Measurements from ENCODE around the gene H19. TPM values are rescaled to one million over a fixed set of nuclear protein-coding genes. Genes with fewer than 3 reads are reported as not detected.

H19 gene
- polyA plus RNA-seq, 1 of the 3 experiments (the other 2 are of a cell fraction): 3.7 TPM

DNA sequence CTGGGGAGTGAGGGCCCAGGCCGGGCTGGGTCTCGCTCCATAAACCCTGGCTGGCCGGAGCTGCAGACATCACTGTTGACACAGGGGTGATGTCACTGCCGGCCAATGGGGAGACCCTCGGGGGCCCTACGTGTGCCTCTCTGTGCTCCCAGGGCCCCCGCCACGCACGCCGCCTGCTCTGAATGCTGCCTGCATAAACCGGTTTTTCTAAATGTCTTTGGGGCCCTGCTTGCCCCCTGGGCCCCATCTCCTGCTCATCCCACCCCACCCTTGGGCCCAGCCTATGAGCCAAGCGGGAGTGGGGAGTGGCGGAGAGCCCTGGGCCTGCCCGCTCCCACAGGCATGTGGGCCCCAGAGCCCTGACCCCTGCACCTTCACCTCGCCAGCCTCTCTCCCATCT, 7.7 kb downstream of the H19 start:
- ChIA-PET POLR2A (interaction anchor here (1.5 to 3.5 kb wide), 2 partner anchors 11 to 34 kb away, joined by 4 to 21 read pairs; no protein-coding TSS in a partner anchor), CTCF (interaction anchor here (0.7 to 1.5 kb wide), 3 partner anchors 9 to 108 kb away, joined by 3 to 6 read pairs (median 3); no protein-coding TSS in a partner anchor)
- no peaks in the 10 kb centered on the region for H3K9me3 ChIP-seq
- TF ChIP-seq, protein P1, sequence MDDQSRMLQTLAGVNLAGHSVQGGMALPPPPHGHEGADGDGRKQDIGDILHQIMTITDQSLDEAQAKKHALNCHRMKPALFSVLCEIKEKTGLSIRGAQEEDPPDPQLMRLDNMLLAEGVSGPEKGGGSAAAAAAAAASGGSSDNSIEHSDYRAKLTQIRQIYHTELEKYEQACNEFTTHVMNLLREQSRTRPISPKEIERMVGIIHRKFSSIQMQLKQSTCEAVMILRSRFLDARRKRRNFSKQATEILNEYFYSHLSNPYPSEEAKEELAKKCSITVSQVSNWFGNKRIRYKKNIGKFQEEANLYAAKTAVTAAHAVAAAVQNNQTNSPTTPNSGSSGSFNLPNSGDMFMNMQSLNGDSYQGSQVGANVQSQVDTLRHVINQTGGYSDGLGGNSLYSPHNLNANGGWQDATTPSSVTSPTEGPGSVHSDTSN (IDR thresholded peaks at IDR 0.05): no peak
- TF ChIP-seq ELF1 (IDR thresholded peaks at IDR 0.05) (no peak), RXRA (IDR thresholded peaks at IDR 0.05; ENCODE audit: borderline replicate concordance, low read depth) (no peak)
- TF ChIP-seq, protein P2, sequence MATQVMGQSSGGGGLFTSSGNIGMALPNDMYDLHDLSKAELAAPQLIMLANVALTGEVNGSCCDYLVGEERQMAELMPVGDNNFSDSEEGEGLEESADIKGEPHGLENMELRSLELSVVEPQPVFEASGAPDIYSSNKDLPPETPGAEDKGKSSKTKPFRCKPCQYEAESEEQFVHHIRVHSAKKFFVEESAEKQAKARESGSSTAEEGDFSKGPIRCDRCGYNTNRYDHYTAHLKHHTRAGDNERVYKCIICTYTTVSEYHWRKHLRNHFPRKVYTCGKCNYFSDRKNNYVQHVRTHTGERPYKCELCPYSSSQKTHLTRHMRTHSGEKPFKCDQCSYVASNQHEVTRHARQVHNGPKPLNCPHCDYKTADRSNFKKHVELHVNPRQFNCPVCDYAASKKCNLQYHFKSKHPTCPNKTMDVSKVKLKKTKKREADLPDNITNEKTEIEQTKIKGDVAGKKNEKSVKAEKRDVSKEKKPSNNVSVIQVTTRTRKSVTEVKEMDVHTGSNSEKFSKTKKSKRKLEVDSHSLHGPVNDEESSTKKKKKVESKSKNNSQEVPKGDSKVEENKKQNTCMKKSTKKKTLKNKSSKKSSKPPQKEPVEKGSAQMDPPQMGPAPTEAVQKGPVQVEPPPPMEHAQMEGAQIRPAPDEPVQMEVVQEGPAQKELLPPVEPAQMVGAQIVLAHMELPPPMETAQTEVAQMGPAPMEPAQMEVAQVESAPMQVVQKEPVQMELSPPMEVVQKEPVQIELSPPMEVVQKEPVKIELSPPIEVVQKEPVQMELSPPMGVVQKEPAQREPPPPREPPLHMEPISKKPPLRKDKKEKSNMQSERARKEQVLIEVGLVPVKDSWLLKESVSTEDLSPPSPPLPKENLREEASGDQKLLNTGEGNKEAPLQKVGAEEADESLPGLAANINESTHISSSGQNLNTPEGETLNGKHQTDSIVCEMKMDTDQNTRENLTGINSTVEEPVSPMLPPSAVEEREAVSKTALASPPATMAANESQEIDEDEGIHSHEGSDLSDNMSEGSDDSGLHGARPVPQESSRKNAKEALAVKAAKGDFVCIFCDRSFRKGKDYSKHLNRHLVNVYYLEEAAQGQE (IDR thresholded peaks at IDR 0.05; ENCODE audit: low read depth, low read length): no peak
- TF ChIP-seq, protein P3, sequence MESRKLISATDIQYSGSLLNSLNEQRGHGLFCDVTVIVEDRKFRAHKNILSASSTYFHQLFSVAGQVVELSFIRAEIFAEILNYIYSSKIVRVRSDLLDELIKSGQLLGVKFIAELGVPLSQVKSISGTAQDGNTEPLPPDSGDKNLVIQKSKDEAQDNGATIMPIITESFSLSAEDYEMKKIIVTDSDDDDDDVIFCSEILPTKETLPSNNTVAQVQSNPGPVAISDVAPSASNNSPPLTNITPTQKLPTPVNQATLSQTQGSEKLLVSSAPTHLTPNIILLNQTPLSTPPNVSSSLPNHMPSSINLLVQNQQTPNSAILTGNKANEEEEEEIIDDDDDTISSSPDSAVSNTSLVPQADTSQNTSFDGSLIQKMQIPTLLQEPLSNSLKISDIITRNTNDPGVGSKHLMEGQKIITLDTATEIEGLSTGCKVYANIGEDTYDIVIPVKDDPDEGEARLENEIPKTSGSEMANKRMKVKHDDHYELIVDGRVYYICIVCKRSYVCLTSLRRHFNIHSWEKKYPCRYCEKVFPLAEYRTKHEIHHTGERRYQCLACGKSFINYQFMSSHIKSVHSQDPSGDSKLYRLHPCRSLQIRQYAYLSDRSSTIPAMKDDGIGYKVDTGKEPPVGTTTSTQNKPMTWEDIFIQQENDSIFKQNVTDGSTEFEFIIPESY (IDR thresholded peaks at IDR 0.05; ENCODE audit: borderline replicate concordance, low read depth): no peak
- TF ChIP-seq, protein P4, sequence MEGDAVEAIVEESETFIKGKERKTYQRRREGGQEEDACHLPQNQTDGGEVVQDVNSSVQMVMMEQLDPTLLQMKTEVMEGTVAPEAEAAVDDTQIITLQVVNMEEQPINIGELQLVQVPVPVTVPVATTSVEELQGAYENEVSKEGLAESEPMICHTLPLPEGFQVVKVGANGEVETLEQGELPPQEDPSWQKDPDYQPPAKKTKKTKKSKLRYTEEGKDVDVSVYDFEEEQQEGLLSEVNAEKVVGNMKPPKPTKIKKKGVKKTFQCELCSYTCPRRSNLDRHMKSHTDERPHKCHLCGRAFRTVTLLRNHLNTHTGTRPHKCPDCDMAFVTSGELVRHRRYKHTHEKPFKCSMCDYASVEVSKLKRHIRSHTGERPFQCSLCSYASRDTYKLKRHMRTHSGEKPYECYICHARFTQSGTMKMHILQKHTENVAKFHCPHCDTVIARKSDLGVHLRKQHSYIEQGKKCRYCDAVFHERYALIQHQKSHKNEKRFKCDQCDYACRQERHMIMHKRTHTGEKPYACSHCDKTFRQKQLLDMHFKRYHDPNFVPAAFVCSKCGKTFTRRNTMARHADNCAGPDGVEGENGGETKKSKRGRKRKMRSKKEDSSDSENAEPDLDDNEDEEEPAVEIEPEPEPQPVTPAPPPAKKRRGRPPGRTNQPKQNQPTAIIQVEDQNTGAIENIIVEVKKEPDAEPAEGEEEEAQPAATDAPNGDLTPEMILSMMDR (IDR thresholded peaks at IDR 0.05): no peak
- no peak overlapping the region for H3K9ac ChIP-seq
- no peaks in the 10 kb centered on the region for H3K9me2 ChIP-seq
- no CpG with 5 or more reads among the region's 15 CpGs for WGBS (ENCODE audit: low lambda C conversion rate)
- no peaks in the 10 kb centered on the region for H4K20me1 ChIP-seq (ENCODE audit: insufficient read depth)
- no peaks in the 10 kb centered on the region for H3K36me3 ChIP-seq (replicated peaks in 1 of 2; ENCODE audit: control insufficient read depth in 1 of 2, insufficient read depth in 2 of 2, low read length in 1 of 2)
- DNase-seq: no peak
- H3K27ac ChIP-seq (ENCODE audit: low read depth in 2 of 2, low read length in 1 of 2): no peak overlapping the region
- H3K4me3 ChIP-seq (ENCODE audit: low read depth in 2 of 2, low read length in 1 of 2): no peak overlapping the region
- no peaks in the 10 kb centered on the region for H3F3A ChIP-seq (replicated peaks; ENCODE audit: insufficient read depth)
- no peak overlapping the region for H3K4me2 ChIP-seq
- H3K4me1 ChIP-seq (ENCODE audit: control insufficient read depth in 1 of 2, insufficient read depth in 2 of 2, low read depth in 1 of 2, low read length in 1 of 2): no peaks in the 10 kb centered on the region; a peak in 1 of 4 replicates
- H3K79me2 ChIP-seq (ENCODE audit: insufficient read depth): no peaks in the 10 kb centered on the region
- H2AFZ ChIP-seq (ENCODE audit: low read depth): no peak overlapping the region
- H3K27me3 ChIP-seq (ENCODE audit: insufficient read depth): no peaks in the 10 kb centered on the region
